Measurements from ENCODE around the gene UMODL1. TPM values are rescaled to one million over a fixed set of nuclear protein-coding genes. Genes with fewer than 3 reads are reported as not detected.

UMODL1 gene
- total RNA-seq, 1 experiment from 2014 or later: 0.20 TPM

DNA sequence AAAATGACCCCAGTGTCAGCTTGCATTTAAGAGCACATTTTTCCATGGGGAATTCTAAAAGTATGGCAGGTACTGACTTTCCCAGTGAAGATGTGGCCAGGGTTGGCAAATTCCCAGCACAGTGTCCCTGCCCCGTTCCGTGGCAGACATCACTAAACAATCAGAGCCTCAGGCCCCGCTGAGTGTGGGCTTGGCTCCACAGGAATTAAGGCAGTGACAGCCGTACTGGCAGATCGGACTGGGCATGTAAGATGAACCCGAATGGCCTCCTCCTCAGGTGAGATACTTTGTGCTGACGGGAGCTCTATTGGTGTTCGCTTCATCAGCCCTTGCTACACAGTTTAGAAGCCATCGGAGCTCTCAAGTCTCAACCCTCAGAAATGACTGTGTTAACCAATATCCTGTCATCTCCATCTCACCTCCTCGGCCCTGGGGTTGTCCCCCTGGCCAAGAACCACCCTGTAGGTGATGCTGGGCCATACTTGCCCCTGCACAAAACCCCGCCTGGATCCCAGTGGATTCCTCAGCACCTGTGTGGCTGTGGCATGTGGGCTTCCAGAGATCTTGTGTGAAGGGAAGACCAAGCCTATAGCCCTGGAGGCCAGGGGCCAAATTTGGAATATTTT lies 118.9 kb downstream of the UMODL1 start:
- H3K36me3 Mint-ChIP-seq (ENCODE audit: insufficient read depth, unreplicated experiment): no peaks in the 10 kb centered on the region
- Histone ChIP-seq H3K9me3 (no peaks in the 10 kb centered on the region), H3K27me3 (replicated peaks; ENCODE audit: control insufficient read depth, insufficient read depth, low read length) (no peaks in the 10 kb centered on the region; the same call in 1 of the 2 replicates), H3K36me3 (ENCODE audit: control insufficient read depth, insufficient read depth, low read length) (no peaks in the 10 kb centered on the region), H3K4me1 (no peaks in the 10 kb centered on the region), H3K4me3 (ENCODE audit: low read depth, low read length) (no peak overlapping the region)
- no peak for DNase-seq
- POLR2A ChIA-PET: no interaction called here
- CTCF ChIA-PET: no interaction called here
- no TSS peak for BruUV-seq (replicated peaks)
- H3K4me3 Mint-ChIP-seq (ENCODE audit: unreplicated experiment): no peak overlapping the region
- no peak overlapping the region for H3K27ac Mint-ChIP-seq (ENCODE audit: unreplicated experiment)
- H3K27me3 Mint-ChIP-seq (ENCODE audit: insufficient read depth, unreplicated experiment): peaks cover 12% of the 10 kb centered on the region
- intact Hi-C loops (cut with micrococcal nuclease; ENCODE audit: unreplicated experiment): no loop called here
- no peaks in the 10 kb centered on the region for H3K9me3 Mint-ChIP-seq (ENCODE audit: unreplicated experiment)
- no peaks in the 10 kb centered on the region for H3K4me1 Mint-ChIP-seq (ENCODE audit: low read depth, unreplicated experiment)
- TF ChIP-seq, protein P1, sequence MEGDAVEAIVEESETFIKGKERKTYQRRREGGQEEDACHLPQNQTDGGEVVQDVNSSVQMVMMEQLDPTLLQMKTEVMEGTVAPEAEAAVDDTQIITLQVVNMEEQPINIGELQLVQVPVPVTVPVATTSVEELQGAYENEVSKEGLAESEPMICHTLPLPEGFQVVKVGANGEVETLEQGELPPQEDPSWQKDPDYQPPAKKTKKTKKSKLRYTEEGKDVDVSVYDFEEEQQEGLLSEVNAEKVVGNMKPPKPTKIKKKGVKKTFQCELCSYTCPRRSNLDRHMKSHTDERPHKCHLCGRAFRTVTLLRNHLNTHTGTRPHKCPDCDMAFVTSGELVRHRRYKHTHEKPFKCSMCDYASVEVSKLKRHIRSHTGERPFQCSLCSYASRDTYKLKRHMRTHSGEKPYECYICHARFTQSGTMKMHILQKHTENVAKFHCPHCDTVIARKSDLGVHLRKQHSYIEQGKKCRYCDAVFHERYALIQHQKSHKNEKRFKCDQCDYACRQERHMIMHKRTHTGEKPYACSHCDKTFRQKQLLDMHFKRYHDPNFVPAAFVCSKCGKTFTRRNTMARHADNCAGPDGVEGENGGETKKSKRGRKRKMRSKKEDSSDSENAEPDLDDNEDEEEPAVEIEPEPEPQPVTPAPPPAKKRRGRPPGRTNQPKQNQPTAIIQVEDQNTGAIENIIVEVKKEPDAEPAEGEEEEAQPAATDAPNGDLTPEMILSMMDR (IDR thresholded peaks at IDR 0.05; ENCODE audit: insufficient read depth in 1 of 2, low read depth in 1 of 2, low read length in 1 of 2, severe bottlenecking in 1 of 2, unreplicated experiment in 1 of 2): no peak

DNA sequence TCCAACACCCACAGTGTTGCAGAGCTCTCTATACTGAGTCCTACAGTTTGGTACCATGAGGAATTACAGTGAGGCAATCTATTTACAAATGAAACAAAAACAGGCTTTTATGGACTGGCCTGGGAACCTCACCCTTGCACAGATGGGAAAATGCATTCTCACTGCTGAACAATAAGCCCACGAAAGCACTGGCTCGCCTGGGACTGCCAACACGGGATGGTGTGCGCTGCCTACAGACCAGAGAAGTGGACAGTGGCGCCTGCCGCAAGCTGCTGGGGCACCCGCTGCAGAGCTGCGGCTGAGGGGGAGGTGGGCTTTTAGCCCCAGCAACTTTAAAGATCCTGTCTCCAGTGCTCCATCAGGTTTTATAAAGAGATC lies 119.4 kb downstream of the UMODL1 start:
- Mint-ChIP-seq H3K4me3 (ENCODE audit: unreplicated experiment) (no peak overlapping the region), H3K4me1 (ENCODE audit: low read depth, unreplicated experiment) (no peaks in the 10 kb centered on the region), H3K27me3 (ENCODE audit: insufficient read depth, unreplicated experiment) (peaks cover 12% of the 10 kb centered on the region), H3K9me3 (ENCODE audit: unreplicated experiment) (no peaks in the 10 kb centered on the region), H3K27ac (ENCODE audit: unreplicated experiment) (no peak overlapping the region), H3K36me3 (ENCODE audit: insufficient read depth, unreplicated experiment) (no peaks in the 10 kb centered on the region)
- no TSS peak for BruUV-seq (replicated peaks)
- intact Hi-C loops (cut with micrococcal nuclease; ENCODE audit: unreplicated experiment): no loop called here
- Histone ChIP-seq H3K4me1 (no peaks in the 10 kb centered on the region), H3K4me3 (ENCODE audit: low read depth, low read length) (no peak overlapping the region), H3K36me3 (ENCODE audit: control insufficient read depth, insufficient read depth, low read length) (no peaks in the 10 kb centered on the region), H3K27me3 (replicated peaks; ENCODE audit: control insufficient read depth, insufficient read depth, low read length) (no peaks in the 10 kb centered on the region; the same call in 1 of the 2 replicates), H3K9me3 (no peaks in the 10 kb centered on the region)
- TF ChIP-seq, protein P1 (IDR thresholded peaks at IDR 0.05; ENCODE audit: insufficient read depth in 1 of 2, low read depth in 1 of 2, low read length in 1 of 2, severe bottlenecking in 1 of 2, unreplicated experiment in 1 of 2): no peak
- ChIA-PET POLR2A (no interaction called here), CTCF (no interaction called here)
- DNase-seq: no peak

DNA sequence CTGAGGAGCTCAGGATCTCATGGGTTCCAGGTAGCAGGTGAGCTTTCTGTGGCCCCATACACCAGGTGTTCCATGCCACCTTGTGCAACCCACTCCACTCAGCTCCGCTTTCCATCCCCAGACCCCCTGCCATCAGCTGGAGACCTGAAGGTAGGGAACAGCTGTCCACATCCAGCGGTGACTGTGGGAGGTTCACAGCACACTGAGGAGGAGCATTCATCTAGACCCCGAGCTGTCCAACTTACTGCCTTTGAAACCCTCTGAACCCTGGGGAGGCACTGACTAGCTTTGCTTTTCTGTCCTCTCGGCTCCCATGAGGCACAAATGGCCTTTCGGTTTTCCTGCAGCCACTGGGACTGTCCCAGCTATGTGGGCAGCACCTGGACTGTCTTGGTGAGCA lies 119.9 kb downstream of the UMODL1 start:
- DNase-seq: no peak
- H3K27ac Mint-ChIP-seq (ENCODE audit: unreplicated experiment): no peak overlapping the region
- intact Hi-C loops (cut with micrococcal nuclease; ENCODE audit: unreplicated experiment): no loop called here
- H3K4me3 Mint-ChIP-seq (ENCODE audit: unreplicated experiment): no peak overlapping the region
- BruUV-seq (replicated peaks): no TSS peak
- Histone ChIP-seq H3K4me3 (ENCODE audit: low read depth, low read length) (no peak overlapping the region), H3K27me3 (replicated peaks; ENCODE audit: control insufficient read depth, insufficient read depth, low read length) (no peaks in the 10 kb centered on the region; the same call in 1 of the 2 replicates), H3K9me3 (no peaks in the 10 kb centered on the region), H3K4me1 (no peaks in the 10 kb centered on the region), H3K36me3 (ENCODE audit: control insufficient read depth, insufficient read depth, low read length) (no peaks in the 10 kb centered on the region)
- CTCF ChIA-PET: no interaction called here
- peaks cover 12% of the 10 kb centered on the region for H3K27me3 Mint-ChIP-seq (ENCODE audit: insufficient read depth, unreplicated experiment)
- TF ChIP-seq, protein P1 (IDR thresholded peaks at IDR 0.05; ENCODE audit: insufficient read depth in 1 of 2, low read depth in 1 of 2, low read length in 1 of 2, severe bottlenecking in 1 of 2, unreplicated experiment in 1 of 2): no peak
- POLR2A ChIA-PET: no interaction called here
- no peaks in the 10 kb centered on the region for H3K9me3 Mint-ChIP-seq (ENCODE audit: unreplicated experiment)
- no peaks in the 10 kb centered on the region for H3K4me1 Mint-ChIP-seq (ENCODE audit: low read depth, unreplicated experiment)
- H3K36me3 Mint-ChIP-seq (ENCODE audit: insufficient read depth, unreplicated experiment): no peaks in the 10 kb centered on the region
